Right lobe of liver (tissue), 6 donors: Measurements from ENCODE around the gene ZBBX. TPM values are rescaled to one million over a fixed set of nuclear protein-coding genes. Genes with fewer than 3 reads are reported as not detected.

Source experiments
- ATAC-seq, 4 donors: fragments of 200-7000 bp; cut with Tn5 transposase; one replicate each; pipeline ENCODE4 v1.9.1; 2020; ENCODE audit warnings: mild to moderate bottlenecking in 4 of 4, moderate library complexity in 4 of 4
- DNase-seq, 3 donors: peaks; one replicate each; pipeline ENCODE4 v3.0.0-alpha.2; 2020
- H3K27ac ChIP-seq, 3 donors: fragments of 200-600 bp; one replicate each; pipeline ENCODE4 v1.8.0; 2022
- H3K27me3 ChIP-seq, 2 donors: fragments of 200-600 bp; one replicate each; pipeline ENCODE4 v1.8.0; 2022
- H3K36me3 ChIP-seq, 4 donors: fragments of 200-600 bp; sonication (generic) in 1 of 4; one replicate each; pipeline versions ENCODE4 v1.5.1 to v1.8.0; 2017 to 2022; ENCODE audit warnings: control low read depth in 1 of 4
- H3K4me1 ChIP-seq, 4 donors: fragments of 200-600 bp; sonication (generic) in 1 of 4; one replicate each; pipeline versions ENCODE4 v1.5.1 to v1.8.0; 2017 to 2022; ENCODE audit warnings: control low read depth in 1 of 4
- H3K4me3 ChIP-seq, 3 donors: fragments of 200-600 bp; one replicate each; pipeline ENCODE4 v1.8.0; 2022
- H3K9me3 ChIP-seq, 4 donors: fragments of 200-600 bp; sonication (generic) in 1 of 4; one replicate each; pipeline versions ENCODE4 v1.5.1 to v1.8.0; 2017 to 2022; ENCODE audit warnings: control low read depth in 1 of 4
- CTCF ChIP-seq, 4 donors: fragments of 200-600 bp in 3 of 4; fragments of 450-650 bp in 1 of 4; IDR thresholded peaks; one replicate each; pipeline versions ENCODE4 v1.5.1 to v1.8.0; 2016 to 2022; ENCODE audit warnings: antibody characterized with exemption in 4 of 4, mild to moderate bottlenecking in 2 of 4
- POLR2A ChIP-seq: fragments of 450-650 bp; IDR thresholded peaks from one replicate; pipeline ENCODE4 v1.6.1; 2017; ENCODE audit warnings: antibody characterized with exemption, mild to moderate bottlenecking
- WGBS: methylation state at CpG from one replicate; pipeline ENCODE4 v1.1.6; 2018; ENCODE audit warnings: low coverage, low lambda C conversion rate; ENCODE audit not compliant: insufficient coverage; ENCODE audit errors: missing lambda C conversion rate; 5-methylcytosine and 5-hydroxymethylcytosine counted together
- intact Hi-C, 2 donors: fragments of 100-400 bp; cut with DNase I; formaldehyde crosslinking; loops; one replicate each; pipeline versions ENCODE4 v1.11.2 to v1.14.1; 2022
- total RNA-seq, 6 experiments: library from RNA; depleted of rRNA in 2 of 6; stranded (reverse); fragments of >200 nt in 2 of 6; fragmentation: NEBNext Ultra II Directional in 3 of 6; extraction: Animal tissue kit (Norgen Biotek cat#: 25700) in 3 of 6; gene quantifications; one replicate each; pipeline versions ENCODE4 v1.1.0 to v1.2.4, GENCODE V29; 2016 to 2023
- donor health status: DM: no; HTN: yes; CAD: no.
- donor health status: DM: no; HTN: no; CAD: no.
- donor health status: DM: no; HTN: no; CAD: no.
- donor health status: DM: no; HTN: yes; CAD: no.
- donor health status: DM: no; HTN: yes; CAD: no.

ZBBX gene
- total RNA-seq, 6 experiments from 2014 or later, result not detected

DNA sequence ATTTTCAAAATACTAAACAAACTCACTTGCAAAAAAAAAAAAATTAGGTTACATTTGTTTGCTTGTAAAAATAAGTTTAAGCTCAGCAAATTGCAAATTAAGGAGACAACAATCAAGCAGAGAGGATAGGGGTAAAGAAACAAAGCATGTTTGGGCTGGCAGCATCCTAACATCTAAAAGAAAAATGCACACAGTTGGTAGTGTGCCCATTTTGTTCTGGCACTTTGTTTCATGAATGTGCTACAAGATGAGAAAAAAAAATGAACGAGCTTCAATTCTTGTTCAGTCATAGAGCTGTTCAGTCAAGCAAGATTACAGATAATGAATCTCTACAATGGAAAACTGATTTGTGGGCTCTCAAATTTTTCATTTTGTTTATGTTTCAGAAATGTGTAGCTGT is 17.7 kb upstream of the ZBBX start:
- ATAC-seq (no peak), DNase-seq (no peak)
- H3K36me3 ChIP-seq, result no peaks in the 10 kb centered on the region
- TF ChIP-seq CTCF (IDR thresholded peaks at IDR 0.05) (no peak), POLR2A (no peak)
- no peak overlapping the region for H3K27ac ChIP-seq
- H3K27me3 ChIP-seq, result no peaks in the 10 kb centered on the region
- no peak overlapping the region for H3K4me3 ChIP-seq
- H3K9me3 ChIP-seq, result no peaks in the 10 kb centered on the region
- H3K4me1 ChIP-seq, result no peaks in the 10 kb centered on the region
- 30% methylated on average over 1 of the region's 1 CpG for WGBS
- intact Hi-C loops, result no loop called here

- no peak for TF ChIP-seq POLR2A
- TF ChIP-seq CTCF (IDR thresholded peaks at IDR 0.05), result no peak
- no peak for DNase-seq
- WGBS, result 75% methylated on average over 2 of the region's 2 CpGs
- Histone ChIP-seq H3K27me3 (no peaks in the 10 kb centered on the region), H3K9me3 (no peaks in the 10 kb centered on the region), H3K4me1 (no peaks in the 10 kb centered on the region), H3K4me3 (no peak overlapping the region), H3K36me3 (no peaks in the 10 kb centered on the region), H3K27ac (no peak overlapping the region)
- intact Hi-C loops, result no loop called here
- no peak for ATAC-seq
Measured at GRCh38 chr3:167396075-167396474, 16.0 kb upstream of the ZBBX start.

DNA sequence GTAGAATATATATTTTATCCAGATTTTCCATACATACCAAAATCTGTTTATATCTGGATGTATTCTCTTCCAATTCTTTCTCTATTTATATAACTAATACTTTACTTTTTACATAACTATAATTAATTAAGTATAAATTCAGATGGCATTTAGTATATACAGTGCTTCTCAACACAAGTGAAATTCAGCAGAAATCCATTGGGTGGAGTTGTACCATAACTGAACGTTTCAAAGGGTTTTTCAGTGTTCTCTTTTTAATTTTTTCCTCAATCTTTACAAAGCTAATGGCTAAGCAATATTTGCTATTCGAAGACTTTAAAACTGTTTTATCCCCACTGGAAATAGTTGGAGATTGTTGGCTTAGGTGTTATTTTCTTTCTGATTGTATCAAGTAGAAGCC is 13.9 kb upstream of the ZBBX start:
- intact Hi-C loops, result no loop called here
- H3K4me3 ChIP-seq, result no peak overlapping the region
- H3K9me3 ChIP-seq, result no peaks in the 10 kb centered on the region
- no peaks in the 10 kb centered on the region for H3K4me1 ChIP-seq
- no peak for ATAC-seq
- no peak overlapping the region for H3K27ac ChIP-seq
- no peaks in the 10 kb centered on the region for H3K36me3 ChIP-seq
- 13% methylated on average over 2 of the region's 2 CpGs for WGBS
- no peaks in the 10 kb centered on the region for H3K27me3 ChIP-seq
- DNase-seq, result no peak
- TF ChIP-seq POLR2A (no peak), CTCF (IDR thresholded peaks at IDR 0.05) (peak in 1 of 4 donors; percentile 12)

GRCh38 chr3:167382155-167382554 is 2.1 kb upstream of the ZBBX start:
- Histone ChIP-seq H3K4me1 (no peaks in the 10 kb centered on the region), H3K27ac (no peak overlapping the region), H3K9me3 (no peaks in the 10 kb centered on the region), H3K27me3 (no peaks in the 10 kb centered on the region), H3K4me3 (no peak overlapping the region), H3K36me3 (no peaks in the 10 kb centered on the region)
- intact Hi-C loops, result no loop called here
- WGBS, result 75% methylated on average over 3 of the region's 3 CpGs
- no peak for ATAC-seq
- no peak for DNase-seq
- no peak for TF ChIP-seq POLR2A
- TF ChIP-seq CTCF (IDR thresholded peaks at IDR 0.05), result no peak

DNA sequence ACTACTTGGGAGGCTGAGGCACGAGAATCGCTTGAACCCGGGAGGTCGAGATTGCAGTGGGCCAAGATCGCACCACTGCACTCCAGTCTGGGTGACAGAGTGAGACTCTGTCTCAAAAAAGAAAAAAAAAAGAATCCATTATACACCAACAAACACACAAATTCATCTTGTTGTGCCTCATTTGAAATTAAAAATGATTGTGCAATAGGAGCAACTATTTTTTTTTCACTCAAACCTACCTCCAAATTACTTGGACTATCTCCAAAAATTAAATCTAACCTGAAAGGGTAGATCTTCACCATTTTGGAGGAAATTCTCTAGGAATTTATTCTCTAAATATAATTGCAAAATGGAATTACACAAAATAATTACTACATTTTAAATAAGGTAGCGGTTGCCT is 4.6 kb downstream of the ZBBX start:
- no peaks in the 10 kb centered on the region for H3K9me3 ChIP-seq
- H3K27me3 ChIP-seq, result no peaks in the 10 kb centered on the region
- no peak overlapping the region for H3K27ac ChIP-seq
- no peaks in the 10 kb centered on the region for H3K4me1 ChIP-seq
- WGBS, result 89% methylated on average over 1 of the region's 6 CpGs
- H3K4me3 ChIP-seq, result no peak overlapping the region
- TF ChIP-seq POLR2A (no peak), CTCF (IDR thresholded peaks at IDR 0.05) (no peak)
- ATAC-seq (no peak), DNase-seq (no peak)
- H3K36me3 ChIP-seq, result no peaks in the 10 kb centered on the region
- intact Hi-C loops, result no loop called here
